Measurements from ENCODE around the gene ETFRF1.
A peak's percentile ranks its signal among the peaks of the same experiment; 100 is the strongest.

ETFRF1 gene

DNA sequence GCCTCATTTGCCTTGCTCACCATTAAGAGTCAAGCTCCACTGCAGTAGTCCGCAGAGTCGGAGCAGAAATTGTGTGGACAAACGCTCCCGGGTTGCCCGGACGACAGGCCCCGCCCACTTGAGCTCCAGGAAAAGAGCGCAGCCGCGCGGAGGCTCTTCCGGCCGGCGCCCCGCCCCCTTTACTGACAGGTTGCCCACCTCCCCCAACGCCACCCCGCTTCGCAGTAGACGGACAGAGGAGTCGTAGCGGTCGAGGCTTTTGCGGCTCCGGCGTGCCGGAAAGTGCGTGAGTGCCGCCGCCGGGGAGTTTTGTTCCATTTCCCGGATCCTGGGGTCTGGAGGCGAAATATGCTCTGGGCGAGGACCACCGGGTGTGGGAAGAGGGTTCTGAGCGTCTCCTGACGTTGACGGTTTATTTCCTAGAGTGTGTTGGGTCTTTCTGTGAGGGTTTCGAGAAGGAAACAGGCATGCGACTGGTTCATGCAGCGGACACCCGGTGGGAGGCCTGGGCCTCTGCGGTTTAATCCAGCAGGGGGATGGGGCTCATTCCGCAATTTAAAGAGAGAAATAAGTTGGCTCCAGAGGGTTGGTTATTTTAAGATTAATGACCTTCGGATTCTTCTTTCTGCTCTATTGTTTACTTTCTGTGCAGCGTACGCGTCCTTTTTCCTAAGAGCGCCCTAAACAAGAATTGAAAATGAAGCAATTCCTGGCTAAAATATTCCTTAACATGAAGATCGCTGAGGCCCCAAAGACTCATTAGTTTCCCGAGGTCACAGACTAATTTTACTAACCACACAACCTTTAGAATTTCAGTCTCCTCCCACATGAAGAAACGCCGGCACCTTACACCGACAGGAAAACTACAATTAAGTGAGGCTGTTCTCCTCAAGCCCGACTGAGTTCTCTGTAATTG is at the start of gene ETFRF1, which contains the start of gene DNAI7:
Gene ETFRF1 (plus strand): TSS at position 182 of the 916 bp plus-strand sequence. CDS start 8,720 bp downstream, outside the sequence.
Gene DNAI7 (minus strand): TSS at position 105 of the 916 bp plus-strand sequence. CDS start 82 bp downstream, at position 23.
- peak; percentile 86 to 91 (median 89) for DNase-seq (ENCODE audit: low read depth in 2 of 3, low spot score in 2 of 3)

DNA sequence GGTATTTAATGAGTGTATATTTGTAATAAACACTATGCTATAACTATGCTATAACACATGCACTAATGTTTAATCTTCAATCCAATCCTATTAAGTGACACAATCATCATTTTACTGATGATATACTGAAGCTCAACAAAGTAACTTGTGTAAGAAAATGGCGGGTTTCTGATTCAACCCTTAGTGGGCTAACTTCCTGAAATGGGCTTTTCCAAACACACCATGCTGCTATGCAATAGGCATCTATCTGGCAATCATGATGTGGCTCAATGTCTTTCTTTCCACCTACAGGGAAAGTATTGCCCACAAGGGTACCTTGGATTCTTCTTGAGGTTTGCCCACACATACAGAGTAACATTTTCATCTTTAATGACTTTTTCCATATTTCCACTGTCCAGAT is 48.4 kb upstream of the ETFRF1 start:
- DNase-seq (ENCODE audit: low read depth in 2 of 3, low spot score in 2 of 3), result no peak

- no peak for DNase-seq (ENCODE audit: low read depth in 2 of 3, low spot score in 2 of 3)
Observed at GRCh38 chr12:25151476-25151875, 43.6 kb upstream of the ETFRF1 start.

- DNase-seq (ENCODE audit: low read depth in 2 of 3, low spot score in 2 of 3), result no peak
Observed at GRCh38 chr12:25152055-25152454, 43.0 kb upstream of the ETFRF1 start.

- no peak for DNase-seq (ENCODE audit: low read depth in 2 of 3, low spot score in 2 of 3)
Observed at GRCh38 chr12:25155022-25155576, 39.9 kb upstream of the ETFRF1 start.

- DNase-seq (ENCODE audit: low read depth in 2 of 3, low spot score in 2 of 3), result no peak
Observed at GRCh38 chr12:25156061-25156460, 39.0 kb upstream of the ETFRF1 start.

DNA sequence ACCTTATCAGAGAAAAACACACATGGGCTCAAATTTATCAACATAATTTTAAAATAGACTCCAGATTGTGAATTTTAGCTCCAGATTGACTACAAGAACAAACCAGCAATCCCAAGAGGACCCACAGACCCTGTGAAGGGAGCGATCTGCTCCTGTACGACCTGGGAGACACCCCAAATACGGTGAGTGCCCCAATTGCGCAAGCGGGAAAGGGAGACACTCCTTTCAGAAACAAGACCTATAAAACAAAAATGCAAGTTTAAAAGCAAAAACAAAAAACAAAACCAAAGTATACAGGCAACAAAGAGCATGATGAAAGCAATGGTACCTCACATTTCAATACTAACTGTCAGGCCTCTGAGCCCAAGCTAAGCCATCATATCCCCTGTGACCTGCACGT is 32.2 kb upstream of the ETFRF1 start:
- no peak for DNase-seq (ENCODE audit: low read depth in 2 of 3, low spot score in 2 of 3)

DNA sequence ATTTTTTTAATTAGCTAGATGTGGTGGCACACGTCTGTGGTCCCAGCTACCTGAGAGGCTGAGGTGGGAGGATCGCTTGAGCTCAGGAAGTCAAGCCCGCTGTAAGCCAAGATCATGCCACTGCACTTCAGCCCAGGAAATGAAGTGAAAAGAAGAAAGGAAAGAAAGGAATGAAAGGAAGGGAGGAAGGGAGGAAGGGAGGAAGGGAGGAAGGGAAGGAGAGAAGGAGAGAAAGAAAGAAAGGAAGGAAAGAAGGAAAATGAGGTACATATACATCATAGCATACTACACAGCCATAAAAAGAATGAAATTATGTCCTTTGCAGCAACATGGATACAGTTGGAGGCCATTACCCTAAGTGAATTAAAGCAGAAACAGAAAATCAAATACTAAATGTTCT is 12.3 kb upstream of the ETFRF1 start:
- no peak for DNase-seq (ENCODE audit: low read depth in 2 of 3, low spot score in 2 of 3)

- no peak for DNase-seq (ENCODE audit: low read depth in 2 of 3, low spot score in 2 of 3)
Observed at GRCh38 chr12:25184132-25184531, 10.9 kb upstream of the ETFRF1 start.

GRCh38 chr12:25186038-25186787 is 8.8 kb upstream of the ETFRF1 start:
- no peak for DNase-seq (ENCODE audit: low read depth in 2 of 3, low spot score in 2 of 3)

DNA sequence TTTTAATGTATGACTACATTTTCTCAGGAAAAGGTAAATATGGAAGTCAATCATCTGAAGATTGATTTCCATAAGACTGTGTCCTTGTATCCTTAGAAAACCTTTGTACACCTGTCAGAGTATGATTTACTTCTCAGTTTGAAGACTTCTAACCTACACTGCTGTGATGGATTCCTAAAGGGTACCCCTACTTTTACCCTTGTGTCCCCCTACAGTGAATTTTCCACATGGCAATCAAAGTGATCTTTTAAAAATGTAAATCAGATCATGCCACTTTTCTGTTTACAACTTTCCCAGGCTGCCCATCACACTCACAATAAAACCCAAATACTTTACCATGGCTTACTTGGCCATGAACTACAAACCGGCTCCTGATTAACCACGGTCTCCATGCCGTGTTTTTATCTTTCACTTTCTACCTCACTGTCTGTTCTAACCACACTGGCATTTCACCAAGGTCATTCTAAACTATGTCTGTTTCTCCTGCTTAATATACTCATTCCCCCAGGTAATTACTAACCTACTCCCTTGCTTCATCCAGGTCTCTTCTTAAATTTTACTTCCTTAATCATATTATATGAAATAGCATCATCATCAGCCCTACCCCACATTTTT is 8.1 kb upstream of the ETFRF1 start:
- no peak for DNase-seq (ENCODE audit: low read depth in 2 of 3, low spot score in 2 of 3)

- DNase-seq (ENCODE audit: low read depth in 2 of 3, low spot score in 2 of 3), result no peak
Observed at GRCh38 chr12:25187781-25188180, 7.3 kb upstream of the ETFRF1 start.

GRCh38 chr12:25189656-25190055 is 5.4 kb upstream of the ETFRF1 start:
- DNase-seq (ENCODE audit: low read depth in 2 of 3, low spot score in 2 of 3), result no peak

DNA sequence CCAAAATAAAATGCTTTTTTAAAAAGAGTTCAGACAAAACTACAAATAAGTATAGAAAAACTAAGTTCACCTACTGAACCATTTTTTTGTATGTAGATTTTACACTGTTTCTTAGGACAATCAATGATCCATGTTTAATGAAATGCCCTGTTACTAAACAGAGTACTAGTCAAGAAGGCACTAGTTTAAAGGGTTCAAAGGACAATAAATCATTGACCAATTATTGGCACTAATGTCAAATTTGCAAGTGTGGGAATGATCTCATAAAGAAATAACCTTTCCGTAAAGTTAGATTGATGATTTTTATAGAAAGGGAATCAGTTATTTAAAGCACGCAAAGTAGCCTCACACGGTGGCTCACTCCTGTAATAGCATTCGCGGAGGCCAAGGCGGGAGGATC is 4.2 kb upstream of the ETFRF1 start:
- no peak for DNase-seq (ENCODE audit: low read depth in 2 of 3, low spot score in 2 of 3)

GRCh38 chr12:25194214-25194613 is 823 bp upstream of the ETFRF1 start:
- DNase-seq (ENCODE audit: low read depth in 2 of 3, low spot score in 2 of 3), result no peak

DNA sequence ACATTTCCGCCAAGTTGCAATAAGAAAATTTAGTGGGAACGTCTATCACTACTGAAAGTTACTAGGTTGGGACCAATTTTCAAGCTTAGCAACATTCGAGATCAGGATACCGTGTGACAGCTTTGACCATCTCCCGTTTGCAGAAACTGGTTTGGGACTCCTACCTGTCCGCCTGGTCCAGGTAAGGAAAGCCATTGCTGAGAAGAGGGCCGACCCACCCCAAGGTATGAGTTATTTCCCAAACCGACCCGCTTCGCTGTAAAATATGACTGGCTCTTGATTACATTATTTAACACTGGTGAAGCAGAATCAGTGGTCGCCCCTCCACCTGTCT is 348 bp upstream of the ETFRF1 start:
- no peak for DNase-seq (ENCODE audit: low read depth in 2 of 3, low spot score in 2 of 3)

- no peak for DNase-seq (ENCODE audit: low read depth in 2 of 3, low spot score in 2 of 3)
Observed at GRCh38 chr12:25197608-25198007, 2.6 kb downstream of the ETFRF1 start.

DNA sequence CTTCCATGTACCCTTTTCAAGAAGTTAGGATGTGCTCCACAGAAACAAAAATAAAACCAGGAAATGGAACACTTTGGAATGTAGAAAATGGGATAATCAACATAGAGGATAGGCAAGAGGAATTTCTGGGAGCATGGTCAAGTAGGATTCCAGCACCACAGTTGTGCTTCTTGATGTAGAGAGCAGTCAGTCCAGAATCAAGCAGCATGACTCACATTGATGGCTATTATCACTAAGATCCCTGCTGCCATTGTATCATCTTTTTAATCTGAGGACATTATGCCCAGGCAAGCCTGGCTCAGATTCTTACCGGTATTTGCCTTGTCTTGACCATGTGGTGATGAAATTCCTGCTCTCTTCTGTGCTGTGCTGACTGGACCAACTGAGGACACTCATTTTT is 5.7 kb downstream of the ETFRF1 start:
- DNase-seq (ENCODE audit: low read depth in 2 of 3, low spot score in 2 of 3), result no peak

DNA sequence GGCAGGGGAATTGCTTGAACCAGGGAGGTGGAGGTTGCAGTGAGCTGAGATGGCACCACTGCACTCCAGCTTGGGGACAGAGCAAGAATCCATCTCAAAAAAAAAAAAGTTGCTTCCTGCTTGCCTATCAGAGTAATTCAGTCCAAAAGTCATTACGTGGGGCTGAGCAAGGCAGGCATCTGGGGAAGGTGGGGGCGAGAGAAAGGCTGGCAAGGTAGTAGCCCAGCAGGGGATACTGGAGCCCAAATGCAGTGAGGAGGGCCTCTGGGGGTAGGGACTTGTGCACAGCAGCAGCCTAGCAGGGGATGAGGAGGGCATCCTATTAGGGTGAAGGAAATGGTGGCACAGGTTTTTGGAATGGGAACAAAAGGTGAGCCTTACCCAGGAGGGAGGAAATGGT is 7.1 kb downstream of the ETFRF1 start:
- no peak for DNase-seq (ENCODE audit: low read depth in 2 of 3, low spot score in 2 of 3)

GRCh38 chr12:25207411-25207810 is 12.4 kb downstream of the ETFRF1 start:
- DNase-seq (ENCODE audit: low read depth in 2 of 3, low spot score in 2 of 3), result no peak

DNA sequence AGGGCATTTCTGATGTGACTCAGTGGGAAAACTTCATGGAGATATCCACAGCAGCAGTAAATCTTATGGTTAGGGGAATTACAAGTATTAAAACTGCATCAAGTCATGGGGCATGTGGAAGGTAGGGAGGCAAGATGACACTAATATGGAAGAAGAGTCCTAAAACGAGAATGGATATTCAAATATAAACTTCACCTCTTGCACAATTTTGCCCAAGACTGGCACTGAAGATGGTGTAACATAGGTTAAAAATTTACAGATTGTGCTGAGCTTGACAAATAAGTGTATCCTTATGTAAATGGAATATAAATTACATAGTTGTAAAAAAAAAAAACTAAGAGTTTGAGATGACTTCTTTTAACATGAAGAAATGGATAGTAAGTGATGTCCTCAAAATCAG is 12.8 kb downstream of the ETFRF1 start:
- DNase-seq (ENCODE audit: low read depth in 2 of 3, low spot score in 2 of 3), result no peak

DNA sequence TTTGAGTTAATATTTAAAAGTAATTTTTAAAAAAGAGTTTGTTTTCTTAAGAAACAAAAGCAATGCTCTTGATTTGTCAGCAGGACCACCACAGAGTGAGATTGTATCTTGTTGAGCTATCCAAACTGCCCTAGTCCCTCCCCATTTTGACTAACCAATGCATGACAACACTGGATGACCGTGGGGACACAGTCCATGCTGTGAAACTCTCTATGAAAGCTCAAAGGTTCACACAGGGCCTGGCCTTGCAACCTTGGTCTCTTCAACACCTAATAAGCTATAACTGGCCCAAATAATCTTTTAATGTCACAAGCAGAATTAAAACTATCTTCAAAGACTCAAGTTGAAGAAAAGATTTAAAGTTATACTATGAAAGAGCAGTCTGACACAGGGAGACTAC is 13.5 kb downstream of the ETFRF1 start:
- no peak for DNase-seq (ENCODE audit: low read depth in 2 of 3, low spot score in 2 of 3)
